ENCODE measurements around the gene DNAH11. TPM values are rescaled to one million over a fixed set of nuclear protein-coding genes. Genes with fewer than 3 reads are reported as not detected.

Gene DNAH11
- total and polyA plus RNA-seq, 4 donors: 0.05 to 0.50 (median 0.11) TPM

DNA sequence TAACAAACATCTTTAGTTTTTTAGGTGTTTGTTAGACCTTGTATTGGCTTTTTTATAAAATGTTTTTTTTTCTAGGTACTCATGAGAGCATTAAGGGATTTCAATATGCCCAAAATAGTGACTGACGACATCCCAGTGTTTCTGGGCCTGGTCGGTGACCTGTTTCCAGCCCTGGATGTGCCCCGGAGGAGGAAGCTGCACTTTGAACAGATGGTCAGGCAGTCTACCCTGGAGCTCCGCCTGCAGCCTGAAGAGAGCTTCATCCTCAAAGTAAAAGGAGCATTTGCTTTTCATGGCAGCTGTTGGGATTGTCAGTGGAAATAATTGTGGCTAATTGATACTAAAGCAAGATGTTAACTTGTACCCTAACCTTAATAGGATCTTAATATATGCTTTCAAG is 161.5 kb downstream of the DNAH11 start:
- H3K4me3 ChIP-seq (ENCODE audit: low read depth in 1 of 3, low read length in 3 of 3): no peak overlapping the region
- DNase-seq (ENCODE audit: low spot score): no peak
- H3K27me3 ChIP-seq (ENCODE audit: control insufficient read depth in 4 of 4, insufficient read depth in 4 of 4, low read length in 3 of 4): no peaks in the 10 kb centered on the region
- no peaks in the 10 kb centered on the region for H3K4me1 ChIP-seq (ENCODE audit: control insufficient read depth in 4 of 4, insufficient read depth in 4 of 4, low read length in 3 of 4)
- WGBS: 50% methylated on average over 4 of the region's 4 CpGs
- H3K27ac ChIP-seq (ENCODE audit: low read depth in 1 of 2, low read length in 2 of 2): no peak overlapping the region
- peak in 1 of 2 donors; percentile 13 for TF ChIP-seq RAD21 (IDR thresholded peaks at IDR 0.05)
- TF ChIP-seq HNF4A (conservative IDR thresholded peaks at IDR 0.05): peak in 1 of 2 donors; percentile 59
- TF ChIP-seq SP1 (IDR thresholded peaks at IDR 0.05): no peak
- H3K36me3 ChIP-seq (ENCODE audit: control insufficient read depth in 4 of 4, insufficient read depth in 3 of 4, low read depth in 1 of 4, low read length in 3 of 4): no peaks in the 10 kb centered on the region
- H3K9me3 ChIP-seq (ENCODE audit: control insufficient read depth in 4 of 4, low read length in 3 of 4): no peaks in the 10 kb centered on the region
- no peak overlapping the region for H3K9ac ChIP-seq (ENCODE audit: low read depth in 1 of 2, low read length in 2 of 2)

DNA sequence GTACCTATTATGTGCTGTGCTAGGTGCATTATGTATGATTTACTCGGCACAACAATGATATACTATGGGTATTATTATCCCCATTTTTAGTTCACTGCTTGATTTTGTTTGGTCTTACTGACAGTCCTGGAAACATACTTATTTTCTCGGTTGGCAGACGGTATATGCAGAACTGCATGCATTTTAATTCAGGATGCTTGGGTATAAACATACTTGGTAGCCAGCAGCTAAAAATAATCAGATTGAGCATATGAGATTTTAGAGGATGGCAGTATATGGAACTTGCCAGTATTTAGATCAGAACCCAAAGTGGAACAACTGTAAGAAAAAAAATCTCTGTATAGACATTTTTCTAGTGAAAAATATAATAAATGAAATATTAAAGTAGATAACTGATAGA is 163.3 kb downstream of the DNAH11 start:
- Histone ChIP-seq H3K9me3 (ENCODE audit: control insufficient read depth in 4 of 4, low read length in 3 of 4) (no peaks in the 10 kb centered on the region), H3K27ac (ENCODE audit: low read depth in 1 of 2, low read length in 2 of 2) (no peak overlapping the region), H3K4me3 (ENCODE audit: low read depth in 1 of 3, low read length in 3 of 3) (no peak overlapping the region), H3K9ac (ENCODE audit: low read depth in 1 of 2, low read length in 2 of 2) (no peak overlapping the region), H3K36me3 (ENCODE audit: control insufficient read depth in 4 of 4, insufficient read depth in 3 of 4, low read depth in 1 of 4, low read length in 3 of 4) (no peaks in the 10 kb centered on the region), H3K4me1 (ENCODE audit: control insufficient read depth in 4 of 4, insufficient read depth in 4 of 4, low read length in 3 of 4) (no peaks in the 10 kb centered on the region), H3K27me3 (ENCODE audit: control insufficient read depth in 4 of 4, insufficient read depth in 4 of 4, low read length in 3 of 4) (no peaks in the 10 kb centered on the region)
- 93% methylated on average over 3 of the region's 3 CpGs for WGBS
- TF ChIP-seq, protein P1, sequence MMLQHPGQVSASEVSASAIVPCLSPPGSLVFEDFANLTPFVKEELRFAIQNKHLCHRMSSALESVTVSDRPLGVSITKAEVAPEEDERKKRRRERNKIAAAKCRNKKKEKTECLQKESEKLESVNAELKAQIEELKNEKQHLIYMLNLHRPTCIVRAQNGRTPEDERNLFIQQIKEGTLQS (IDR thresholded peaks at IDR 0.05): no peak
- TF ChIP-seq, protein P2, sequence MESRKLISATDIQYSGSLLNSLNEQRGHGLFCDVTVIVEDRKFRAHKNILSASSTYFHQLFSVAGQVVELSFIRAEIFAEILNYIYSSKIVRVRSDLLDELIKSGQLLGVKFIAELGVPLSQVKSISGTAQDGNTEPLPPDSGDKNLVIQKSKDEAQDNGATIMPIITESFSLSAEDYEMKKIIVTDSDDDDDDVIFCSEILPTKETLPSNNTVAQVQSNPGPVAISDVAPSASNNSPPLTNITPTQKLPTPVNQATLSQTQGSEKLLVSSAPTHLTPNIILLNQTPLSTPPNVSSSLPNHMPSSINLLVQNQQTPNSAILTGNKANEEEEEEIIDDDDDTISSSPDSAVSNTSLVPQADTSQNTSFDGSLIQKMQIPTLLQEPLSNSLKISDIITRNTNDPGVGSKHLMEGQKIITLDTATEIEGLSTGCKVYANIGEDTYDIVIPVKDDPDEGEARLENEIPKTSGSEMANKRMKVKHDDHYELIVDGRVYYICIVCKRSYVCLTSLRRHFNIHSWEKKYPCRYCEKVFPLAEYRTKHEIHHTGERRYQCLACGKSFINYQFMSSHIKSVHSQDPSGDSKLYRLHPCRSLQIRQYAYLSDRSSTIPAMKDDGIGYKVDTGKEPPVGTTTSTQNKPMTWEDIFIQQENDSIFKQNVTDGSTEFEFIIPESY (IDR thresholded peaks at IDR 0.05): no peak
- TF ChIP-seq FOXA1 (IDR thresholded peaks at IDR 0.05) (no peak), SP1 (IDR thresholded peaks at IDR 0.05) (no peak), GABPA (IDR thresholded peaks at IDR 0.05 in 1 of 2, conservative IDR thresholded peaks at IDR 0.05 in 1 of 2) (no peak), REST (IDR thresholded peaks at IDR 0.05) (no peak), EGR1 (IDR thresholded peaks at IDR 0.05; ENCODE audit: low read depth in 2 of 2) (no peak), RAD21 (IDR thresholded peaks at IDR 0.05) (no peak), YY1 (IDR thresholded peaks at IDR 0.05) (no peak), HNF4A (conservative IDR thresholded peaks at IDR 0.05) (no peak), NR2F2 (IDR thresholded peaks at IDR 0.05) (no peak), JUND (IDR thresholded peaks at IDR 0.05) (no peak), RXRA (IDR thresholded peaks at IDR 0.05) (no peak), TAF1 (conservative IDR thresholded peaks at IDR 0.05) (no peak)
- TF ChIP-seq, protein P3, sequence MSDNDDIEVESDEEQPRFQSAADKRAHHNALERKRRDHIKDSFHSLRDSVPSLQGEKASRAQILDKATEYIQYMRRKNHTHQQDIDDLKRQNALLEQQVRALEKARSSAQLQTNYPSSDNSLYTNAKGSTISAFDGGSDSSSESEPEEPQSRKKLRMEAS (IDR thresholded peaks at IDR 0.05): no peak
- no peak for DNase-seq (ENCODE audit: low spot score)

Data from liver (tissue), 9 donors.